HFFc6 (cell line): Measurements from ENCODE around the gene GGCX. TPM values are rescaled to one million over a fixed set of nuclear protein-coding genes. Genes with fewer than 3 reads are reported as not detected.
"Not testable (repeated sequence)": the region's sequence is repeated elsewhere in the genome, so short reads cannot be mapped to it uniquely, and the experiment has no call there.

Experiments used
- DNase-seq: peaks from one replicate; pipeline ENCODE4 v3.0.0-alpha.2; 2018
- H3K27ac Mint-ChIP-seq: 2 replicates; pipeline ENCODE4 v1.8.0; 2020; ENCODE audit warnings: mild to moderate bottlenecking, mixed read lengths
- H3K27me3 Mint-ChIP-seq: 2 replicates; pipeline ENCODE4 v1.8.0; 2021; ENCODE audit warnings: mild to moderate bottlenecking, moderate library complexity, mixed read lengths; ENCODE audit not compliant: insufficient read depth
- H3K36me3 Mint-ChIP-seq: 2 replicates; pipeline ENCODE4 v1.8.0; 2021; ENCODE audit warnings: low read depth, mixed read lengths
- H3K4me1 Mint-ChIP-seq: 2 replicates; pipeline ENCODE4 v1.8.0; 2020; ENCODE audit warnings: low read depth, mixed read lengths
- H3K4me3 Mint-ChIP-seq: 2 replicates; pipeline ENCODE4 v1.8.0; 2020; ENCODE audit warnings: mild to moderate bottlenecking, moderate library complexity, mixed read lengths
- H3K9me3 Mint-ChIP-seq: 2 replicates; pipeline ENCODE4 v1.8.0; 2020; ENCODE audit warnings: mild to moderate bottlenecking, mixed read lengths
- CTCF ChIP-seq: fragments of 200-600 bp; sonication (generic); IDR thresholded peaks from 2 replicates; pipeline ENCODE4 v1.5.0; 2021; ENCODE audit warnings: antibody characterized with exemption, mild to moderate bottlenecking
- total RNA-seq, 6 experiments: library from RNA; stranded (reverse); fragmentation: NEBNext Ultra II Directional; extraction: Animal tissue kit (Norgen Biotek cat#: 25700); gene quantifications; 2 replicates in 1 of 6; 3 replicates in 5 of 6; pipeline ENCODE4 v1.2.3, GENCODE V29; 2021

Gene GGCX
- total RNA-seq, 6 experiments from 2014 or later: 55.9 to 68.9 (median 62.4) TPM

- peaks cover 50% of the 10 kb centered on the region for H3K36me3 Mint-ChIP-seq
- H3K4me3 Mint-ChIP-seq: no peak overlapping the region
- H3K27ac Mint-ChIP-seq: no peak overlapping the region; the same call in 1 of the 2 replicates
- no peaks in the 10 kb centered on the region for H3K9me3 Mint-ChIP-seq
- H3K4me1 Mint-ChIP-seq: peaks cover 88% of the 10 kb centered on the region
- no peak for DNase-seq
- no peak for TF ChIP-seq CTCF
- H3K27me3 Mint-ChIP-seq: peaks cover 7% of the 10 kb centered on the region
These were observed 15.5 kb downstream of the GGCX start for GRCh38 chr2:85545780-85546240.

GRCh38 chr2:85544915-85545779 is 16.1 kb downstream of the GGCX start:
- H3K4me3 Mint-ChIP-seq, DNase-seq, H3K9me3 Mint-ChIP-seq, H3K27me3 Mint-ChIP-seq: not testable (repeated sequence)
- Mint-ChIP-seq H3K4me1 (peaks cover 87% of the 10 kb centered on the region), H3K36me3 (peaks cover 57% of the 10 kb centered on the region), H3K27ac (peak overlapping the region; percentile 60)

GRCh38 chr2:85544254-85544691 is 17.0 kb downstream of the GGCX start:
- not testable (repeated sequence) for H3K9me3 Mint-ChIP-seq, DNase-seq
- Mint-ChIP-seq H3K36me3 (peaks cover 61% of the 10 kb centered on the region), H3K4me1 (peaks cover 78% of the 10 kb centered on the region), H3K27ac (peak overlapping the region; percentile 60), H3K4me3 (peak overlapping the region; percentile 11; the same call in 1 of the 2 replicates), H3K27me3 (peaks cover 13% of the 10 kb centered on the region)
- TF ChIP-seq CTCF: peak; percentile 18; the same call in 1 of the 2 replicates

GRCh38 chr2:85542777-85543176 is 18.5 kb downstream of the GGCX start:
- Mint-ChIP-seq H3K4me3 (peak overlapping the region; percentile 93), H3K27ac (peak overlapping the region; percentile 72), H3K9me3 (no peaks in the 10 kb centered on the region), H3K4me1 (peaks cover 67% of the 10 kb centered on the region), H3K27me3 (peaks cover 24% of the 10 kb centered on the region), H3K36me3 (peaks cover 59% of the 10 kb centered on the region)
- DNase-seq: no peak
- TF ChIP-seq CTCF: no peak

GRCh38 chr2:85541753-85542457 is 19.4 kb downstream of the GGCX start:
- no peak for DNase-seq
- Mint-ChIP-seq H3K27me3 (peaks cover 23% of the 10 kb centered on the region), H3K36me3 (peaks cover 57% of the 10 kb centered on the region), H3K27ac (peak overlapping the region; percentile 72), H3K4me3 (peak overlapping the region; percentile 93), H3K4me1 (peaks cover 68% of the 10 kb centered on the region), H3K9me3 (no peaks in the 10 kb centered on the region)
- TF ChIP-seq CTCF: no peak
